ENCODE measurements around the gene BICD1.

BICD1 gene

GRCh38 chr12:32399370-32400113, 292.9 kb downstream of the BICD1 start, which contains the start of gene FGD4:
Gene FGD4, plus strand, starts transcription at chr12:32399558.
- Histone ChIP-seq H3K27me3 (ENCODE audit: control insufficient read depth in 1 of 2, insufficient read depth in 2 of 2, low read length in 2 of 2) (peaks cover 0 to 14% of the 10 kb centered on the region in 2 donors), H3K4me3 (ENCODE audit: low read depth in 1 of 2, low read length in 2 of 2) (peak within 1 kb of the TSS; percentile 47 to 63), H3K9me3 (ENCODE audit: low read length) (no peaks in the 10 kb centered on the region), H3K27ac (ENCODE audit: low read depth, low read length) (no peak within 1 kb of the TSS), H3K4me1 (ENCODE audit: insufficient read depth, low read length) (peaks cover 11% of the 10 kb centered on the region), H3K9ac (ENCODE audit: low read length) (no peak within 1 kb of the TSS), H3K36me3 (ENCODE audit: insufficient read depth, low read length) (no peaks in the 10 kb centered on the region)

- no peak overlapping the region for H3K27ac ChIP-seq (ENCODE audit: low read depth, low read length)
- no peak overlapping the region for H3K9ac ChIP-seq (ENCODE audit: low read length)
- no peaks in the 10 kb centered on the region for H3K9me3 ChIP-seq (ENCODE audit: low read length)
- no peaks in the 10 kb centered on the region for H3K36me3 ChIP-seq (ENCODE audit: insufficient read depth, low read length)
- H3K27me3 ChIP-seq (ENCODE audit: control insufficient read depth in 1 of 2, insufficient read depth in 2 of 2, low read length in 2 of 2), result peaks cover 0 to 14% of the 10 kb centered on the region in 2 donors
- H3K4me1 ChIP-seq (ENCODE audit: insufficient read depth, low read length), result peaks cover 11% of the 10 kb centered on the region
- H3K4me3 ChIP-seq (ENCODE audit: low read depth in 1 of 2, low read length in 2 of 2), result peak overlapping the region; percentile 47 to 53
Measured at GRCh38 chr12:32400114-32400672, 293.5 kb downstream of the BICD1 start.

- no peak overlapping the region for H3K9ac ChIP-seq (ENCODE audit: low read length)
- H3K4me1 ChIP-seq (ENCODE audit: insufficient read depth, low read length), result peaks cover 11% of the 10 kb centered on the region
- peaks cover 0 to 14% of the 10 kb centered on the region in 2 donors for H3K27me3 ChIP-seq (ENCODE audit: control insufficient read depth in 1 of 2, insufficient read depth in 2 of 2, low read length in 2 of 2)
- no peak overlapping the region for H3K4me3 ChIP-seq (ENCODE audit: low read depth in 1 of 2, low read length in 2 of 2)
- no peaks in the 10 kb centered on the region for H3K9me3 ChIP-seq (ENCODE audit: low read length)
- H3K27ac ChIP-seq (ENCODE audit: low read depth, low read length), result no peak overlapping the region
- no peaks in the 10 kb centered on the region for H3K36me3 ChIP-seq (ENCODE audit: insufficient read depth, low read length)
Measured at GRCh38 chr12:32400866-32401265, 294.2 kb downstream of the BICD1 start.

GRCh38 chr12:32402170-32402569, 295.5 kb downstream of the BICD1 start:
- Histone ChIP-seq H3K9me3 (ENCODE audit: low read length) (no peaks in the 10 kb centered on the region), H3K27ac (ENCODE audit: low read depth, low read length) (no peak overlapping the region), H3K4me1 (ENCODE audit: insufficient read depth, low read length) (peaks cover 11% of the 10 kb centered on the region), H3K9ac (ENCODE audit: low read length) (no peak overlapping the region), H3K36me3 (ENCODE audit: insufficient read depth, low read length) (no peaks in the 10 kb centered on the region), H3K27me3 (ENCODE audit: control insufficient read depth in 1 of 2, insufficient read depth in 2 of 2, low read length in 2 of 2) (peaks cover 0 to 14% of the 10 kb centered on the region in 2 donors), H3K4me3 (ENCODE audit: low read depth in 1 of 2, low read length in 2 of 2) (no peak overlapping the region)

GRCh38 chr12:32402946-32403345, 296.3 kb downstream of the BICD1 start:
- Histone ChIP-seq H3K4me3 (ENCODE audit: low read depth in 1 of 2, low read length in 2 of 2) (no peak overlapping the region), H3K27ac (ENCODE audit: low read depth, low read length) (no peak overlapping the region), H3K9me3 (ENCODE audit: low read length) (no peaks in the 10 kb centered on the region), H3K36me3 (ENCODE audit: insufficient read depth, low read length) (no peaks in the 10 kb centered on the region), H3K4me1 (ENCODE audit: insufficient read depth, low read length) (peaks cover 11% of the 10 kb centered on the region), H3K27me3 (ENCODE audit: control insufficient read depth in 1 of 2, insufficient read depth in 2 of 2, low read length in 2 of 2) (peaks cover 0 to 14% of the 10 kb centered on the region in 2 donors), H3K9ac (ENCODE audit: low read length) (no peak overlapping the region)

- no peaks in the 10 kb centered on the region for H3K36me3 ChIP-seq (ENCODE audit: insufficient read depth, low read length)
- H3K4me3 ChIP-seq (ENCODE audit: low read depth in 1 of 2, low read length in 2 of 2), result no peak overlapping the region
- no peak overlapping the region for H3K27ac ChIP-seq (ENCODE audit: low read depth, low read length)
- no peaks in the 10 kb centered on the region for H3K9me3 ChIP-seq (ENCODE audit: low read length)
- no peaks in the 10 kb centered on the region for H3K27me3 ChIP-seq (ENCODE audit: control insufficient read depth in 1 of 2, insufficient read depth in 2 of 2, low read length in 2 of 2)
- no peaks in the 10 kb centered on the region for H3K4me1 ChIP-seq (ENCODE audit: insufficient read depth, low read length)
- H3K9ac ChIP-seq (ENCODE audit: low read length), result no peak overlapping the region
Measured at GRCh38 chr12:32407795-32408194, 301.1 kb downstream of the BICD1 start.

GRCh38 chr12:32413412-32413811, 306.8 kb downstream of the BICD1 start:
- no peak overlapping the region for H3K27ac ChIP-seq (ENCODE audit: low read depth, low read length)
- H3K36me3 ChIP-seq (ENCODE audit: insufficient read depth, low read length), result no peaks in the 10 kb centered on the region
- no peaks in the 10 kb centered on the region for H3K9me3 ChIP-seq (ENCODE audit: low read length)
- no peak overlapping the region for H3K4me3 ChIP-seq (ENCODE audit: low read depth in 1 of 2, low read length in 2 of 2)
- H3K4me1 ChIP-seq (ENCODE audit: insufficient read depth, low read length), result no peaks in the 10 kb centered on the region
- H3K27me3 ChIP-seq (ENCODE audit: control insufficient read depth in 1 of 2, insufficient read depth in 2 of 2, low read length in 2 of 2), result no peaks in the 10 kb centered on the region
- H3K9ac ChIP-seq (ENCODE audit: low read length), result no peak overlapping the region

GRCh38 chr12:32418221-32418620, 311.6 kb downstream of the BICD1 start:
- Histone ChIP-seq H3K4me3 (ENCODE audit: low read depth in 1 of 2, low read length in 2 of 2) (no peak overlapping the region), H3K36me3 (ENCODE audit: insufficient read depth, low read length) (no peaks in the 10 kb centered on the region), H3K9me3 (ENCODE audit: low read length) (no peaks in the 10 kb centered on the region), H3K4me1 (ENCODE audit: insufficient read depth, low read length) (no peaks in the 10 kb centered on the region), H3K27me3 (ENCODE audit: control insufficient read depth in 1 of 2, insufficient read depth in 2 of 2, low read length in 2 of 2) (no peaks in the 10 kb centered on the region), H3K27ac (ENCODE audit: low read depth, low read length) (no peak overlapping the region), H3K9ac (ENCODE audit: low read length) (no peak overlapping the region)

- Histone ChIP-seq H3K9ac (ENCODE audit: low read length) (no peak overlapping the region), H3K27me3 (ENCODE audit: control insufficient read depth in 1 of 2, insufficient read depth in 2 of 2, low read length in 2 of 2) (no peaks in the 10 kb centered on the region), H3K4me1 (ENCODE audit: insufficient read depth, low read length) (no peaks in the 10 kb centered on the region), H3K36me3 (ENCODE audit: insufficient read depth, low read length) (no peaks in the 10 kb centered on the region), H3K27ac (ENCODE audit: low read depth, low read length) (no peak overlapping the region), H3K4me3 (ENCODE audit: low read depth in 1 of 2, low read length in 2 of 2) (no peak overlapping the region), H3K9me3 (ENCODE audit: low read length) (no peaks in the 10 kb centered on the region)
Measured at GRCh38 chr12:32418903-32419519, 312.4 kb downstream of the BICD1 start.

GRCh38 chr12:32419520-32419960, 312.9 kb downstream of the BICD1 start:
- H3K4me1 ChIP-seq (ENCODE audit: insufficient read depth, low read length), result no peaks in the 10 kb centered on the region
- H3K27ac ChIP-seq (ENCODE audit: low read depth, low read length), result no peak overlapping the region
- H3K9ac ChIP-seq (ENCODE audit: low read length), result no peak overlapping the region
- no peaks in the 10 kb centered on the region for H3K36me3 ChIP-seq (ENCODE audit: insufficient read depth, low read length)
- no peaks in the 10 kb centered on the region for H3K9me3 ChIP-seq (ENCODE audit: low read length)
- H3K27me3 ChIP-seq (ENCODE audit: control insufficient read depth in 1 of 2, insufficient read depth in 2 of 2, low read length in 2 of 2), result no peaks in the 10 kb centered on the region
- H3K4me3 ChIP-seq (ENCODE audit: low read depth in 1 of 2, low read length in 2 of 2), result no peak overlapping the region

GRCh38 chr12:32420356-32420755, 313.7 kb downstream of the BICD1 start:
- H3K36me3 ChIP-seq (ENCODE audit: insufficient read depth, low read length), result no peaks in the 10 kb centered on the region
- no peak overlapping the region for H3K27ac ChIP-seq (ENCODE audit: low read depth, low read length)
- no peaks in the 10 kb centered on the region for H3K9me3 ChIP-seq (ENCODE audit: low read length)

More at GRCh38 chr12:32420356-32420755, 313.7 kb downstream of the BICD1 start:
- Histone ChIP-seq H3K4me3 (ENCODE audit: low read depth in 1 of 2, low read length in 2 of 2) (no peak overlapping the region), H3K9ac (ENCODE audit: low read length) (no peak overlapping the region), H3K4me1 (ENCODE audit: insufficient read depth, low read length) (no peaks in the 10 kb centered on the region), H3K27me3 (ENCODE audit: control insufficient read depth in 1 of 2, insufficient read depth in 2 of 2, low read length in 2 of 2) (no peaks in the 10 kb centered on the region)
